ENCODE results near the gene PRRT1.
"Not testable (repeated sequence)": the region's sequence is repeated elsewhere in the genome, so short reads cannot be mapped to it uniquely, and the experiment has no call there.

PRRT1 gene

DNA sequence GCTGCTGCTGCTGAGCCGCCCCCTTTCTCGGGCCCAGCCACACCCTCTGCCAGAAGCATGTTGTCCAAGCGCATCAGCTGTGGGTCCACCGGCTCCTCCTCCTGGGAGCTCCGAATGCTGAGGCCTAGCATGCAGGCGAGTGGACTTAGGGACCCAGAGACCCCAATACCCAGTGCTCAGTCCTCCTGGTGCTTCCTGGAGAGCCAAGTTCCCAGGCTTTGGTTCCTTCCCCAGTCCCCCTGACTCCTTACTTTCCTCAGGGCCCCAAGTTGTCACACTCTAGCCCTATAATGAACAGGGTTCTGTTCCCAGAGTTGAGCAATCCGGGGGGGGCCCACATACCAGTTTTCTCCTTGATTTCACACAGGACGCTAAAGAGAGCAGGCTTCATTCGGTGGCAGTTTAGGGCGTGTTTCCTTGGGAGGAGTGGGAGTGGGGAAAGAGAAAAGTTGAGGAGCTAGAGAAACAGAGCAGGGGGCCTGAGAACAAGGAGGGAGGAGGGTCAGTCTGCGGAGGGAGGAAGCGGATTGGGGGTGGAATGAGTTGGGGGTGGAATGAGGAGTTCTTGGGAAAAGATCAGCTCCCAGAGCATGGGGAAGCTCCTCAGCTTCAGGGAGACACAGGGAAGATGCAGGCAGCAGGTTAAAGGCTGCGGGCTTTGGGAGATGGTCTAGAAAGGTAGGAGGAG, 36.8 kb upstream of the PRRT1 start:
- H3K4me3 ChIP-seq (ENCODE audit: low read depth, low read length) = no peak overlapping the region

DNA sequence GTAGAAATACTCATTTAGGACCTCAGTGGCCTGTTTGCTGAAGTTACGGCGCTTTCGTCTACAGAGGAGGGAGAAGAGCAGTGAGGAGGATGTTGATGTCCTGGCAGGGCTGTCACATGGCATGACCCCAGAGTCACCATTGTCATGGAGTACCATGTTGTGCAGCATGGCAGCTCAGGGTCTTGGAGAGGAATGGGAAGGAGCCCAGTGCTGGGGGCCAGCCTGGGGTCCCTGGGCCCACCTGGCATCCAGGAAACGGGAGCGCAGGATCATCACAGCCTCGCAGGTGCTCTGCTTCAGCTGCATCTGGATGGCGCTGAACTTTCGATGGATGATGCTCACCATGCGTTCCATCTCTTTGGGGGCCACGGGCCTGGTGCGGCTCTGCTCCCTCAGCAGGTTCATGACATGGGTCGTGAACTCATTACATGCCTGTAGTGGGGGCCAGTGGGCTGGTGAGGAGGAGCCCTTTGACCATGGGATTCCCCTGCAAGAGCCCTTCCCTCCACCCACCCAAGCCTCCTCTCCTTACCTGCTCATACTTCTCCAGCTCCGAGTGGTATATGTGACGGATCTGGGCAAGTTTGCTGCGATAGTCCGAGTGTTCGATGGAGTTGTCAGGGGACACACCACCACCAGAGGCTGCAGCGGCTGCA, 36.1 kb upstream of the PRRT1 start:
- H3K4me3 ChIP-seq (ENCODE audit: low read depth, low read length) = not testable (repeated sequence)

DNA sequence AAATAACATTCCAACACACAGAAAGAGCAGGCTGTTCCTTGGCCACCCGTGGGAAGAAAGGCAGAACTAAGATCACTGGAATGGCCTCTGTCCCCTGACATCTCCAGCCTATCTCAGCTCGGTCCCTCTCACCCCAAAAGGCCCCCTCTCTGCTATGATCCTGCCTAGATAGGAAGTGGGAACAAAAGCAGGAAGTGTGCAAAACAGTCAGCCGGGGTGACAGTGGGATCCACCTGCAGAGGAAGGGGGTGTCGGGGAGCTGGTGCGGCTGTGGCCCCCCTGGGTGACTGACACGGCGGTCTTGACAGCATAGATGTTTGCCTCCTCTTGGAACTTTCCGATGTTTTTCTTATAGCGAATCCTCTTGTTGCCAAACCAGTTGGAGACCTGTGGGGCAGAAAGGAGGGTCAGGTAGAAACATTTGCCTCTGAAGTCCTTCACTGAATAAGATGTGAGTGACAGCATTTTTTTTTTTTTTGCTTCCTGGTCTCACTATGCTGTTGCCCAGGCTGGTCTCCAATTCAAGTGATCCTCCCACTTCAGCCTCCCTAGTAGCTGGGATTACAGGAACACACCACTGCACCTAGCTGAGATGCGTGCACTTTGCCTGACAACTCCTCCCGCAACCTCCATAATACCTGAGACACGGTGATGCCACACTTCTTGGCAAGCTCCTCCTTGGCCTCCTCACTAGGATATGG, 35.4 kb upstream of the PRRT1 start:
- no peak overlapping the region for H3K4me3 ChIP-seq (ENCODE audit: low read depth, low read length)

DNA sequence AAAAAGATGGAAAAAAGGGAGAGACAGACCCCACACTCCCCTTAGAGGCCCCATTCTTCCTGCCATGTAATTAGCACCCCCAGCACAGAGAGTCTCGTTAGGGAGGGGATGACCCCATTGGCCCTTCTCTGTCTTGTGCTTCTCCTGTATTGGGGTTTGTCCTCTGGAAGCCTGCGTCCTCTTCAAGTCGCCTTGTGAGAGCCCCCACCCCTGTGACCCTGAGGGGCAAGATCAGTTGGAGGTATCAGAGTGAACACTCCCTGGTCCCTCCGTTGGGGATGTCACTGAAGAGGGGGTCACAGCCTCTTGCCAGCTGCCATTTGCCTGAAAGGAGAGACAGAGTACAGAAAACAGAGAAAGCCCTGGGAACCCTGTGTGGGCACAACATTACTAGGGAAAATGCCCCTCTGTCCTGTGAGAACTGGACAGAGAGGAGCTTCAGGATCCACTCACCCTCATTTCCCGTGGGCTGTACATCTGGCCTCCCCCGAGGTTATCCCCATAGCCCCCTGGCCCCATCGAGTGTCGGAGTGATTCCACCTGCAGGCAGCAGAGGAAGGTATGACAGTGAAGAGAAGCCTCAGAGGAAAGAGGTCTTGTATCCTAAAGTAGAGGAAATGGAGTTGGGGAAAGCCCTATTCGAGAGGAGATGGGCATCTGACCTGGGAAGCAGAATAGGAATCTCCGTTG, 34.6 kb upstream of the PRRT1 start:
- not testable (repeated sequence) for H3K4me3 ChIP-seq (ENCODE audit: low read depth, low read length)

DNA sequence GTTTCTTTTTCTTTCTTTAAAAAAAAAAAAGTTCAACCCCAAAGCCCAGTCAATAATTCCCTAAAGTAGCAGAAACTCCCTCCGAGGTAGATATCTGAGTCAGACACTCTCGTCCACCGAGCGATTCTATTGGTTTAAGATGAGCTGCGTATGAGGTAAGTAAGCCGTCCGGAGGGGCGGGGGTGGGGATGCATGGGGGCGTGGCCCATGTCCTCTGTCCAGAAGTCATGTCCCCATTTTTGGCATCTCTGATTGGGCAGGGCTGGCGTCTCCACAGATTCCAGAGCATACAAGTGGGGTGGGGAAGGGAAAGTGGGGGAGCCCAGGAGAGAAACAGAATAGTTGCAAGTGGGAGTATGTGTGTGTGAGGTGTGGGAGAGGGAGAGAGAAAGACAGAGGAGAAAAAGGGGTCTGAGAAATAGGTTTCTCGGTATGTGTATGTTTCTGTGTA, 34.0 kb upstream of the PRRT1 start:
- not testable (repeated sequence) for H3K4me3 ChIP-seq (ENCODE audit: low read depth, low read length)

DNA sequence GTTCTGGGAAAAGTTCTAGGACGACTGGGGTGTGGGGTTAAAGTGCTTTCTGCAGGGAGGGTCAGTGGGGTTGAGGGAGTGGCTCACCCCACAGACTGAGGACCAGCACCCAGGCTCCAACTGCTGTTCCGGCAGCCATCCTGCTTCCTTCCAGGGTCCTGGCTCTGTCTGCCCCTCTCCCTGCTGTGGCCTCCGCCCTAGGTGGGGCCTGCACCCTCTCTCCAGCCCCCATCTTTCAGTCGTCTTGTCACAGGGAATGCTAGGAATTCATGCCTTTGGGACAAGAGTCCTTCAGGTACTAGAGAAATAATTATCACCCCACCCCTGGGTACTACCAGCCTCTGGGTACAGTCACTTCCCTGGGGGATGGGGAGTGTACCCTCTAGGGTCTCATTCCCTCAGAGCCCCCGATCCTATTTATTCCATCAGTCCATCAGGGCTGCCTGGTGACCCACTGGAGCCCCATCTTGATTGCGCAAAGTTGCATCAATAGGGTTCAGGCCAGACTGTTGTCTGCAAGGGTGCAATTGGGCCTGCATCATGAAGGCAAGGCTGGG, 32.4 kb upstream of the PRRT1 start, which contains the start of gene AGER:
Gene AGER, minus strand, starts transcription at position 170 of the 557 bp plus-strand sequence. Its CDS starts 31 bp downstream, at position 139.
- no peak within 1 kb of the TSS for H3K4me3 ChIP-seq (ENCODE audit: low read depth, low read length)

DNA sequence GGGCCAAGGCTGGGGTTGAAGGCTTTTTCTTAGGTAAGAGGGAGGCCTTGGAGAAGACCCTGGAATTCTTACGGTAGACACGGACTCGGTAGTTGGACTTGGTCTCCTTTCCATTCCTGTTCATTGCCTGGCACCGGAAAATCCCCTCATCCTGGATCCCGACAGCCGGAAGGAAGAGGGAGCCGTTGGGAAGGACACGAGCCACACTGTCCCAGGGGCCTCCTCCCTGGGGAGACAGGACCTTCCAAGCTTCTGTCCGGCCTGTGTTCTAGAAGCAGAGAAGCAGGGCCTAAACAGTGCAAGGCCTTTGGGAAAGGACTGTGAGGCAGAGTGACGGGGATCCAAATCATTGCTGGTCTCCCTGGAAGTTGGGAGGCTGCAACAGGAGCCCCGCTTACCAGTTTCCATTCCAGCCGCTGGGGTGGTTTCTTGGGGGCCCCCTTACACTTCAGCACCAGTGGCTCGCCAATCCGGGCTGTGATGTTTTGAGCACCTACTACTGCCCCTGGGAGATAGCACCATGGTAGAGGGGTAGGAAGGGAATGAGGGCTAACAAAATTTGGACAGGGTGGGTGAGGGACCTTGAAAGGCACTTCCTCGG, 31.8 kb upstream of the PRRT1 start:
- H3K4me3 ChIP-seq (ENCODE audit: low read depth, low read length) = no peak overlapping the region

DNA sequence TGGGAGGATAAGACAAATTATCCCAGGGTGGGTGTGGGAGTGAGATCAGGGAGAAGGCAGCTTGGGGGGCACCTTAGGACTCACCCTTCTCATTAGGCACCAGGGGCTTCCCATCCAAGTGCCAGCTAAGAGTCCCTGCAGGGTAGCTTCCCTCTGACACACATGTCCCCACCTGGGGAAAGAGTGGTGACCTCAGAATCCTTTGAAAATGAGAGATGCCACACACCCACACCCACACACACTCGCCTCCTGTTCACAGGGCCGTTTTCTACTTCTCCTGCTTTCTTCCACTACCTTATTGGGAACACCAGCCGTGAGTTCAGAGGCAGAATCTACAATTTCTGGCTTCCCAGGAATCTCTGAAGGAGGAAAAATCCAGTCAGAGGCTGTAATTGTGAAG, 31.3 kb upstream of the PRRT1 start:
- no peak overlapping the region for H3K4me3 ChIP-seq (ENCODE audit: low read depth, low read length)

DNA sequence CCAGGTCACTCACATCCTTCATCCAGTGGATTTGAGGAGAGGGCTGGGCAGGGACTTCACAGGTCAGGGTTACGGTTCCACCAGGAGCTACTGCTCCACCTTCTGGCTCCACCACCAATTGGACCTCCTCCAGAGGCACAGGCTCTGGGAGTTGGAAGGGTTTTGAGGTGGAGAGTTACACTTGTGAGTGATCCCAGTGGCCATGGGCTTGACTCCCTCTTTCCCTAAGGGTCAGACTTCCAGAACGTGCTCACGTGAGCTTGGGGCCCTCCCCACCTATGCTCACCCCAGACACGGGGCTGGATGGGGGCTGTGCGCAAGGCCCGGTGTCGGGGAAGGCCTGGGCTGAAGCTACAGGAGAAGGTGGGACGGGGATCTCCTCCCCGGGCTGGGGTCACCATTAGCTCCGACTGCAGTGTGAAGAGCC, 30.8 kb upstream of the PRRT1 start:
- H3K4me3 ChIP-seq (ENCODE audit: low read depth, low read length) = no peak overlapping the region

DNA sequence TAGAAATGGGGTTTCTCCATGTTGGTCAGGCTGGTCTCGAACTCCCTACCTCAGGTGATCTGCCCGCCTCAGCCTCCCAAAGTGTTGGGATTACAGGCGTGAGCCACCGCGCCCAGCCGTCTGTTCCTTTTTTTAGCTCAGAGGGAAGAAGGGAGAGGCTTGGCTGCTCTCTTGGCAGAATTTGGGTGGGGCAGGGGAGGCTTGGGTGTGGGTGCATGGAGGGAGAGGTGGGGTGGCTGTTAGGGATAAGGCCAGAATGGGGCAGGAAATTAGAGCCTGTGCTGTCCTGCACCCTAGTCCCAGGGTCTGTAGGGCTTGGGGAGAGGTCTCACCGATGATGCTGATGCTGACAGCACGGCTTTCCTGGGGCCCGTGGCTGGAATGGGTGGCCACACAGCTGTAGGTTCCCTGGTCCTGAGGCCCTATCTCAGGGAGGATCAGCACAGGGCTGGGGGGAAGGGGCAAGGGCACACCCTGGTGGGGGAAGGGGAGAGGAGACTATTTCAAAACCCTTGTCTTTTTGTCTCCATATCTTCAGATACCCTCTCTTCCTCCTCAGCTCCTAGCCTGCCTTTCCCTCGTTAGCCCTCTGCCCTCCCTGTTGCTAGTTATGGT, 30.3 kb upstream of the PRRT1 start:
- no peak overlapping the region for H3K4me3 ChIP-seq (ENCODE audit: low read depth, low read length)

DNA sequence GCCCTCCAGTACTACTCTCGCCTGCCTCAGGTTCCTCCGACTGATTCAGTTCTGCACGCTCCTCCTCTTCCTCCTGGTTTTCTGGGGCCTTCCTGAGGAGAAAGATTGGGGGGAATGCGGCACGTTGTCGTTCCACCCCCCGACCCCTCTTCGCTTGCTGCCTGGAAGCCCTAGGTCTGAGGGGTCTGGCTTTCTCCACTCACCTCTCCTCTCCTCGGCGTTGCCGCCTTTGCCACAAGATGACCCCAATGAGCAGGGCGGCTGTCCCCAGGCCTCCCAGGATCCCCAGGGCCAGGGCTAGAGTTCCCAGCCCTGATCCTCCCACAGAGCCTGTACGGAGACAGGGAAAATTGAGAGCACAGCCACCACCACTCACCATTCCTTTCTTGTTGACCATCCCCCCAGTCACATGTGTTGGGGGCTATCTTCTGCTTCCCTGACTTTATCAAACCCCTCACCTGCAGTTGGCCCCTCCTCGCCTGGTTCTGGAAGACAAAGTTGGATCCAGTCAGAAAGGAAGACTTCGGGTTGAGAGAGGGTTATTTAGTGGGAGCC, 29.5 kb upstream of the PRRT1 start:
- no peak overlapping the region for H3K4me3 ChIP-seq (ENCODE audit: low read depth, low read length)

DNA sequence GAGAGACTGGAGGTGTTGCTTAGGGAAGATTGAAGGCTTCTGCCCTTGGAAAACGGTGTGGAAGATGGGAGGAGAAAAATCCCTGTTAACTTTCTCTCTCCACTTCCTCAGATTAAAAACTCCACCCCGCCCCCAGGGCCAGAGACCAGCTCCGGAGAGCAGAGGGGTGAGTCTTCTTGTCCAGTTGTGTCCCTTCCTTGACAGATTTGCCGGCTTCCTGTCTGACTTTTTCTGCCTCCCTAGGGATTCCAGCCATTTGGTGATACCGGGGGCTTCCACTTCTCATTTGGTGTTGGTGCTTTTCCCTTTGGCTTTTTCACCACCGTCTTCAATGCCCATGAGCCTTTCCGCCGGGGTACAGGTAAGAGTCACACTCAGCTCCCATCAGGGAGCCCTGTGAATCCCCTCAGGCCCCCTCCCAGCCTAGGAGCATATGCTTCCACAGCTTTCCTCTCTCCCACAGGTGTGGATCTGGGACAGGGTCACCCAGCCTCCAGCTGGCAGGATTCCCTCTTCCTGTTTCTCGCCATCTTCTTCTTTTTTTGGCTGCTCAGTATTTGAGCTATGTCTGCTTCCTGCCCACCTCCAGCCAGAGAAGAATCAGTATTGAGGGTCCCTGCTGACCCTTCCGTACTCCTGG, 28.1 kb upstream of the PRRT1 start:
- no peak overlapping the region for H3K4me3 ChIP-seq (ENCODE audit: low read depth, low read length)

DNA sequence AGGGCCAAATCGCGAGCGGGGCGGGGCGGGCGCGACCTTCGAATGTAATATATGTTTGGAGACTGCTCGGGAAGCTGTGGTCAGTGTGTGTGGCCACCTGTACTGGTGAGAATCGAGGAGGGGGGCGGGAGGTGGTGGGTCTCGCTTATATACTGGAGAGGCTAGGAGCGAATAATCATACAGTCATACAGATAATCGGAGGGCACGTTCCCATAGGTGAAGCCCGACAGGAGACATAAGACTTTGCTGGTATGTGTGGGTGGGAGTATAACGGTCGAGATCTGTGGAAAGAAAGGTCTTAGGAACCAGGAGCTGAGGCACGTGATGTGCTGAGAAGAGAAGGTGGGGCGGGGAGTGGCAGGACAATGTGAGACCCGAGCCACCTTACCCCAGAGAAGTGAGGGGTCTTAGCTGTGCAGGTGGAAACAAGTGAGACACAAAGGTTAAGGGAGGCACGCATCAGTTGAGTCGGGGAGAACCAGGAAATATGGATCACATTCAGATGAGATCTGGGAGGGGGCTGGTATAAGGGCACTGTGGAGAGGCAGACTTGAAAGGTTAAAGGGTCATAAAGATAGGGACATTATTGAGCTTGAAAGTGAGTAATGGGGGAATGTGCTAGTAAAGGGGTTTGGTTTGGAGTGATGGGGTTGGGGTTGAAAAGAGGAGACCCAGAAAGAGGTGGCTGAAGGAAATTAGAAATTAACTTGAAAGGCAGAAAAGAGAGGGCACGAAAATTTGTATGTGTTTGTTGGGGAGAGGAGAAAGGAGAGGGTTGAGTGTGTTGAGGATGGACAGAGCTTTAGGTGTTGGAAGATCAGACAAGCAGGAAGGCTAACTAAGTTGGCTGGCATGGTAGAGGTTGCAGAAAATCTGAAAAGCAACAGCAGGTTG, 27.1 kb upstream of the PRRT1 start:
- peak overlapping the region; percentile 87 for H3K4me3 ChIP-seq (ENCODE audit: low read depth, low read length)

DNA sequence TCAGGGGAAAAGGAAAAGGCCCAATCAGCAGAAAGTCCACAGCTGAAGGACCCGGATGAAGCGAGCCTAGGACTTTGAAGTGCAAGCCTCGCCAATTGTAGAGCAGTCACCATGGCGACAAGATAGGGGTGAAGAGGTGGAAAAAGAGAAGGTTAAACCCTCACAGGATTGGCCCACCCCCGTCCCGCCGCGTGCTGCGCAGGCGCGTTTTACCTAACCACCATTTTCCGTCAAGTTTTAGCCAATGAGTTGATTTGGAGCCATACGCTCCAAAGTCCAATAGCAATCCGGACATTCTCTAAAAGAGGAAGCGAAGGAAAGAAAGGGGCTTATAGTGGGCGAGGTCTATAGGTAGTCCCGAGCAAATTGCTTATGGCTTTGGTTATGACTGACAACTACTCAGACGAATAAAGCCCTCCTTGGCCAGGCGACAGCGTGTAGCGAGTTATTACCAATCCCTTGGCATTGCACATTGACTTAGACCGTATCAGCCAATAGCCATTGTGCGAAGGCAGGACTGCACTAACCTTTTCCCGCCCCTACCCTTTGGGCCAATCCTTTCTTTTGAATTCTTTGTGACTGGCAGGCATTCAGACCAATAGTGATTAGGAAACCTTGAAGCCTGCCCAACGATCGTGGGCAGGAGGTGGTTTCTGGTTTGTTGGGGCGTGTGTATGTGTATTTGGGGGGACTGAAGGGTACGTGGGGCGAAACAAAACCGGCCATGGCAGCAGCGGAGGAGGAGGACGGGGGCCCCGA, 26.2 kb upstream of the PRRT1 start, which contains the start of gene RNF5:
Gene RNF5, plus strand, starts transcription at position 618 of the 759 bp plus-strand sequence. Its CDS starts 107 bp downstream, at position 725.
- H3K4me3 ChIP-seq (ENCODE audit: low read depth, low read length) = peak within 1 kb of the TSS; percentile 87

DNA sequence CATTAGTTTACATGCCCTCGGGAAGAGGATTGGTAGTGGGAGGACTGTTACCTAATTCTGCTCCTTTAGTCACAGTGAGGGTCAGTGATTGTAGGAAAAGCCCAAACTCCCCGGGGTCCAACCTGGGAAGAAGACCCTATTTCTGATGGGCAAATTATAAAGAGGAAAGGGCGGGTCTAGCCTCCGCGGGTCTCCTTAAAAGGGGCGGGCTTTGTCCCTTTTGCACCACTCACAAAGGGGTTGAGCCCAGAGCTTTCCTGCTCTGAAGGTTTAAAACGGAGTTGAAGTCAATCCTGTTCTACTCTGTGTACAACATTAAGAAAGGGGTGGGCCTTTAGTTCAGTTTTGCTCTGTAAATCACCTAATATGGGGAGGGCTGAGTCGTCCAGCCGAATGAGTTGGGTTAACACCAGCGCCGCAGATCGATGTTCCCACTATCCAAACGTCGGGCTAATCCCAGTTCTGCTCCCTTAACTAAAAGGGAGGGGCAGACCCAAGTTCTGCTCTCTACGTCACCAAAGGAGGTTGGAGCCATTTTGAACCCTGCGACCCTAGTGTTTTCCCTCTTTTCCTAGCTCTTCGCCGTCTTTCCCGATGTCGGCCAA, 25.5 kb upstream of the PRRT1 start:
- peak overlapping the region; percentile 77 for H3K4me3 ChIP-seq (ENCODE audit: low read depth, low read length)

DNA sequence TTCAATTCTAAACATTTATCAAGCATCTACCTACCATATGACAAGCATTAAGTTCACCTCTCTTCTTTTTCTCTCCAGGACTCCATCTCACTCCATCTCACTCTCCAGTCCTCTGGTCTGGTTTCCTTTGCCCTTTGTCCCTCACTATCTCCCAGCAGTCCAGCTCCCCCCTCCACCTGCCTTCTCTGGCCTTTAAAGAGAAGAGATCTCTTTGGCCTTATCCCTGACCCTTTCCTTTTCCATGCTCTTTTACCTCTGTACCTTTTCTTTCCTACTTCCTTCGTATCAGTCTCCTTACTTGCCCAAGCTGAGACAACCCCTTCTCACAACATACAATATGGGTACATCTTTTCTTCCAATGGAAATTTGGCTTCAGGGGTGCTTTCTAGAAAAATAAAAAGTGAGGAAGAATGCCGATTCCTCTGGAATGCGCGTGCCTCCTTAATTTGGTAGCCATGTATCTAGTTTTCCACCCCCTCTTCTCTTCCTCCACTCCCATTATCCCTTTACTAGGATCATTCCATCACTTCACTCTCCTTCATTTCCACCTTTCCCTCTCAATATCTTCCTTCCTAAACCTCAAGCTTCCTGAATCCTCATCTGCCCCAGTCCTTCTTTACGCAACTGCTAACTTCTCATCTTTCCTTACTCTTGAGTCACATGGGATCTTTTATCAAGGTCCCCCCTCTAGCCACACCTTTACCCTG, 24.9 kb upstream of the PRRT1 start:
- H3K4me3 ChIP-seq (ENCODE audit: low read depth, low read length) = peak overlapping the region; percentile 77

Measured in iPS-11a (cell line).